ENCODE measurements around the gene RAD21L1.
"Not testable (repeated sequence)": the region's sequence is repeated elsewhere in the genome, so short reads cannot be mapped to it uniquely, and the experiment has no call there.

Gene RAD21L1

DNA sequence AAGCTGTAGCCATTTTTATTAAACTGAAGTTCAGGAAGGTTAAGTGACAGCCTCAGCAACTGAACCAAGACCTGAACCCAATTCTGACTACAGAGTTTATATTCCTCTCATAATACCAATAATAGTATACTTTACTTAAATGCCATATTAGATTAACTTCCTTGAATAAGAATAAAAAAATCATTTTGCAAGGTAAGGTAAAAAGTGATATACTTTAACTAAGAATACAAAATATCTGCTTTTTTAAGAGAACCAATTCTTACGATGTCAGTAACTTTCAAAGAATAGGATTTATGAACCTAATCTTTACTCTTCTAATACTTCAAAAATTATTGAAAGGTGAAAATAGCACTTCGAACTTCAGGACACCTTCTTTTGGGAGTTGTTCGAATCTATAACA, 3.7 kb downstream of the RAD21L1 start:
- no peak for DNase-seq (ENCODE audit: low spot score)

- DNase-seq (ENCODE audit: low spot score), result no peak
Measured at GRCh38 chr20:1232286-1233111, 6.7 kb downstream of the RAD21L1 start.

DNA sequence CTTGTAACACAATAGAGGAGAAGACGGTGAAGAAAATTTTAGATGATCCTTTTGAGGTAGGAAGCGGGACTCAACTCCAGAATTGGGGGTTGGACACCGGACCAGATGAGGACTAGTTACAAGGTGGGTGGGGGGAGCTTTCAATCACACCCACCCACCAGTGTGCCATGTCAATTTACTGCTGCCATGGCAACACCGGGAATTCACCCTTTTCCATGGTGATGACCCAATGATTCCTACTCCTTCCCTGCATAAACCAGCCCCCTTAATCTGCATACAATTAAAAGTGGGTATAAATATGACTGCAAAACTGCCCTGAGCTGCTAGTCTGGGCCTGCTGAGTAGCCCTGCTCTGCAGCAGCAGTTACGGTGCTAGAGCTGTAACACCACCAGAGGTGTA, 14.7 kb downstream of the RAD21L1 start:
- no peak for DNase-seq (ENCODE audit: low spot score)

DNA sequence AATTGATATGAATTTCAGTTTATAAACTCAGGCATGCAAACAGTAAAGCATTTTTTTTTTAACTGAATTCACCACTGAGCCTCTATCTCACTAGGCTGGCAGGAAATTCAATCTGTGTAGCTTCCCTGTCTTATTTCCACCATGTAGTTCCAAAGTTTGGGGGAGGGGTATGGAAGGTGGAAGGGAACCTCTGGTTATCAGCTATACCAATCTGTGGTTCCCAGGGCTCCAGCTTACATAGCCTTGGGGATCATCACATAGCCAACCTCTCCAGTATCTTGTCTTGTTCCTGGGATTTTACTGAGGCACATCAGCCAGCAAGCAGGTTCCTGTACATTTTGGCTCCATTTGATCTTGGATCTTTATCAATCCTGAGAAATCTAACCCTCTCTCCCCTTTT, 15.6 kb downstream of the RAD21L1 start:
- no peak for DNase-seq (ENCODE audit: low spot score)

DNA sequence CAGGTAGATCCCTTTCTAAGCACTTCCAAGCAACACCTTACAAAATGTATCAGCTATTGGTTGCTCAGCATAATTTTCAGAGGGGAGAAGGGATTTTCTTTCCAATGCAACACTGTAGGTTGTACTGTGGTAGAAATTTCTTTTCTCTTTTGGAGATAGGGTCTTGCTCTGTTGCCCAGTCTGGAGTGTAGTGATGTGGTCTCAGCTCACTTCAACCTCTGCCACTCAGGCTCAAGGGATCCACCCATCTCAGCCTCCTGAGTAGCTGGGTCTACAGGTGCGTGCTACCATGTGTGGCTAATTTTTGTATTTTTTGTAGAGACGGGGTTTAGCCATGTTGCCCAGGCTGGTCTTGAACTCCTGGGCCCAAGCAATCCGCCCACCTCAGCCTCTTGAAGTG, 16.3 kb downstream of the RAD21L1 start:
- no peak for DNase-seq (ENCODE audit: low spot score)

- peak; percentile 76 for DNase-seq (ENCODE audit: low spot score)
Measured at GRCh38 chr20:1242530-1242929, 16.7 kb downstream of the RAD21L1 start.

DNA sequence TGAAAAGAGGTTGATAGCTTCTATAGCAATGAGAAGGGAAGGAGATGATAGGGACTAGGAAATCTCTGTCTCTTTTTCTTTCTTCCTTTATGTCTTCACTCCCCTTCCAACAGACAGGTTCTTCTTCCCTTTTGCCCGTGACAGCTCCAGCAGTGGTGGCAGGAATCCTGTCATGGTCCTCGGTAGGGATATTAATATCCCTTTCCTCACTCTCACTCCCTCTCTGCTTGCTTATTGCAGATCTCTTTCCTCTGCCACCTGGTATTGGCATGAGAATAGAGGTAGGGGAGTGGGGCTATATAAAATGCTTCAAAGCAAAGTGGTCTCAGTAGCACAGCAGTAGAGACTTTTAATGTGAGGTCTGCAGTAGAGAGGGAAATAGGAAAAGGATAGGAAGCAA, 19.7 kb downstream of the RAD21L1 start:
- DNase-seq (ENCODE audit: low spot score), result no peak

DNA sequence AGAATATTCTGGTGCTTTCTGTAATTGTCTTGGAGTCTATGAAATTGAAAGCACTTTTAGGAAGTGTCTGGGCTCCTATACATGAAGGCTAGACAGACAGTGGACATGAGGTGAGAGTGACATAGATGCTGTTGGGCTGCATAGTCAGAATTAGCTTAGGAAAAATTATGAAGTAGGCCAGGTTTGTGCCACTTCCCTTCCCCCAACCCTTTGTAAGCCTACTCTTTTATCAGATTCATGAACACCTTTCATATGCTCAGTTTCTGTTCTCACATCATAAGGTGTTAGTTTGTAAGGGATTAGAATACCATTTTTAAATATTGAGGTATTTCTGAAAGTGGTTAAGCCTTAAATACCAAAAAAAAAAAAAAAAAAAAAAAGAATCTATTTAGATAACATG, 21.8 kb downstream of the RAD21L1 start:
- DNase-seq (ENCODE audit: low spot score), result no peak

DNA sequence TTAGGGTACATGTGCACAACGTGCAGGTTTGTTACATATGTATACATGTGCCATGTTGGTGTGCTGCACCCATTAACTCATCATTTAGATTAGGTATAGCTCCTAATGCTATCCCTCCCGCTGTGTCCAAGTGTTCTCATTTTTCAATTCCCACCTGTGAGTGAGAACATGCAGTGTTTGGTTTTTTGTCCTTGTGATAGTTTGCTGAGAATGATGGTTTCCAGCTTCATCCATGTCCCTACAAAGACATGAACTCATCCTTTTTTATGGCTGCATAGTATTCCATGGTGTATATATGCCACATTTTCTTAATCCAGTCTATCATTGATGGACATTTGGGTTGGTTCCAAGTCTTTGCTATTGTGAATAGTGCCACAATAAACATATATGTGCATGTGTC, 24.4 kb downstream of the RAD21L1 start:
- not testable (repeated sequence) for DNase-seq (ENCODE audit: low spot score)

DNA sequence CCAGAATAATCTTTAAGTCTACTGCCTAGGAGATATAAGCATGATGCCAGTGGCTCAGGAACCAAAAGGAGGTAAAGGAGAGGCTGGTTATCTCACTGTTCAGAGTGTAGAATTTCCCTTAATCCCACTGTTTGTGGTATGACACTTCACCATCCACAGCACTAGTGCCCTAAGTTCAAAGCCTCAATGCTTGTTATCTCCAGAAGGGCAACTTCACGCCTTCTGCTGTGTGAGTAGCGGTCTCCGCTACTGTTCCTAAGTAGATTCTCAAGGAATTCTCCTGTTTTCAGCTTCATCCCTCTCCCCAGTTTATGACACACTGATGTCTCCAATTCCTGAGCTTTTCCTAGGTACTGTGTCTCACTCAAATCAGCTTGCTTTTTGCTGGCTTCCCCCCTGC, 26.6 kb downstream of the RAD21L1 start:
- DNase-seq (ENCODE audit: low spot score), result no peak

- DNase-seq (ENCODE audit: low spot score), result no peak
Measured at GRCh38 chr20:1254254-1254653, 28.4 kb downstream of the RAD21L1 start.

DNA sequence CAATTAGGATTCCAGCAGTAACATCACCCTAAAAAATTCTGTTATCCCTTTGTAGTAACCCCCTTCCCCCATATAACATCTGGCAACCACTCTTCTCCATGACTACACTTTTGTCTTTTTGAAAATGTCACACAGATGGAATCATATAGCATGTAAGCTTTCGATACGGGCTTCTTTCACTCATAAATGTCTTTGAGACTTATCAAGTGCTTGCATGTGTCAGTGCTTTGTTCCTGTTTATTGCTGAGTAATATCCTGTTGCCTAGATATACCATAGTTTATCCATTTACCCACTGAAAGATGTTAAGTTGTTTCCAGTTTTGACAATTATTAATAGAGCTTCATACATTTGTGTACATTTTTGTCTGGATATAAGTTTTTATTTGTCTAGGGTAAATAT, 29.8 kb downstream of the RAD21L1 start:
- DNase-seq (ENCODE audit: low spot score), result no peak

GRCh38 chr20:1263853-1264252, 38.0 kb downstream of the RAD21L1 start:
- DNase-seq (ENCODE audit: low spot score), result no peak

GRCh38 chr20:1264727-1265126, 38.9 kb downstream of the RAD21L1 start:
- no peak for DNase-seq (ENCODE audit: low spot score)

GRCh38 chr20:1265226-1265915, 39.5 kb downstream of the RAD21L1 start:
- no peak for DNase-seq (ENCODE audit: low spot score)

GRCh38 chr20:1265916-1266166, 40.0 kb downstream of the RAD21L1 start:
- DNase-seq (ENCODE audit: low spot score), result no peak

- peak; percentile 86 for DNase-seq (ENCODE audit: low spot score)
Measured at GRCh38 chr20:1266167-1266973, 40.5 kb downstream of the RAD21L1 start, which contains the start of gene SNPH. Gene SNPH, plus strand, starts transcription at chr20:1266294. Its CDS starts 29,946 bp downstream, at chr20:1296240.

GRCh38 chr20:1267161-1267560, 41.3 kb downstream of the RAD21L1 start:
- no peak for DNase-seq (ENCODE audit: low spot score)

- no peak for DNase-seq (ENCODE audit: low spot score)
Measured at GRCh38 chr20:1267809-1268374, 42.0 kb downstream of the RAD21L1 start.

DNA sequence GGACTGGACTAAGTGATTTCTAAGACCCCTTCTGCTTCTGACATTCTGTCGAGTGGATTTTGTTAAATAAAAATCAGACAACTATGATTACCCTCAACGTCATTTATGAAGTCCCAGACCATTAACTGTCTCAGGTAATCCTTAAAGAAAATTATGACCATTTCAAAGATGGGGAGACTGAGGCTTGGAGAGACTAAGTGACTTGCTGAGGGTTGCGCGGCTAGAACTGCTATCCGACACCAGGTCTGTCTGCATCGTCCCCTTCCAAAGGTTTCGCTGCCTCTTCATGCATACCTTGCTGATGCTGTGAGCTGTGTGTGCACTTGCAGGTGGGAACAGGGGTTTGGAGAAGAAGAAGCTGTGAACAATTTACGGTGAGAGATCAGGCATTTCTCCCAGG, 43.4 kb downstream of the RAD21L1 start:
- no peak for DNase-seq (ENCODE audit: low spot score)

- DNase-seq (ENCODE audit: low spot score), result no peak
Measured at GRCh38 chr20:1269850-1270249, 44.0 kb downstream of the RAD21L1 start.

GRCh38 chr20:1272368-1273100, 46.7 kb downstream of the RAD21L1 start:
- no peak for DNase-seq (ENCODE audit: low spot score)

All from AG08396 (cell line).